SK-N-SH treated with all-trans-retinoic acid at 6 μM for 48 hours (cell line): ENCODE measurements around the gene LPGAT1.

Experiments
- CREB5 ChIP-seq: fragments of 250-450 bp; sonication (Bioruptor Pico); IDR thresholded peaks from 2 replicates; pipeline ENCODE4 v1.5.1; 2020; ENCODE audit warnings: low read depth, mild to moderate bottlenecking, moderate library complexity
- OSR1 ChIP-seq: fragments of 250-450 bp; sonication (Bioruptor Pico); IDR thresholded peaks from 2 replicates; pipeline ENCODE4 v1.8.0; 2022; ENCODE audit warnings: moderate library complexity, mild to moderate bottlenecking, inconsistent platforms
- PATZ1 ChIP-seq: fragments of 250-450 bp; sonication (Bioruptor Pico); IDR thresholded peaks from 2 replicates; pipeline ENCODE4 v1.8.0; 2020; ENCODE audit warnings: mild to moderate bottlenecking, moderate library complexity, borderline replicate concordance
- SNAI2 ChIP-seq: fragments of 250-450 bp; sonication (Bioruptor Pico); IDR thresholded peaks from 2 replicates; pipeline ENCODE4 v1.5.0; 2020; ENCODE audit warnings: mild to moderate bottlenecking, moderate library complexity
- TCF4 ChIP-seq: fragments of 250-450 bp; sonication (Bioruptor Pico); IDR thresholded peaks from 2 replicates; pipeline ENCODE4 v1.8.0; 2021; ENCODE audit warnings: mild to moderate bottlenecking, moderate library complexity, borderline replicate concordance
- TOX ChIP-seq: fragments of 250-450 bp; sonication (Bioruptor Pico); IDR thresholded peaks from 2 replicates; pipeline ENCODE4 v1.8.0; 2021; ENCODE audit warnings: mild to moderate bottlenecking, moderate library complexity, borderline replicate concordance
- ZC3H10 ChIP-seq: fragments of 250-450 bp; sonication (Bioruptor Pico); IDR thresholded peaks from 2 replicates; pipeline ENCODE4 v1.5.1; 2021; ENCODE audit warnings: mild to moderate bottlenecking, moderate library complexity
- ZFP30 ChIP-seq: fragments of 450-650 bp; formaldehyde crosslinking; IDR thresholded peaks from 2 replicates; pipeline ENCODE4 v1.5.0; 2022; ENCODE audit warnings: mild to moderate bottlenecking, moderate library complexity
- ZNF70 ChIP-seq: fragments of 450-650 bp; formaldehyde crosslinking; IDR thresholded peaks from 2 replicates; pipeline ENCODE4 v1.5.0; 2020; ENCODE audit warnings: mild to moderate bottlenecking, moderate library complexity
- ZNF8 ChIP-seq: fragments of 450-650 bp; formaldehyde crosslinking; IDR thresholded peaks from 2 replicates; pipeline ENCODE4 v1.5.0; 2020; ENCODE audit warnings: mild to moderate bottlenecking, moderate library complexity

GRCh38 chr1:211833174-211833820, 2.7 kb upstream of the LPGAT1 start:
- TF ChIP-seq ZFP30 (CRISPR knock-in tag) (no peak), PATZ1 (CRISPR knock-in tag) (no peak), SNAI2 (CRISPR knock-in tag) (no peak), ZC3H10 (no peak), OSR1 (CRISPR knock-in tag) (no peak), ZNF8 (no peak), TOX (CRISPR knock-in tag) (no peak), TCF4 (CRISPR knock-in tag) (no peak), CREB5 (CRISPR knock-in tag) (no peak), ZNF70 (CRISPR knock-in tag) (no peak)
